Articular chondrocyte of knee joint (primary cell): Measurements from ENCODE around the gene SLC29A2. TPM values are rescaled to one million over a fixed set of nuclear protein-coding genes. Genes with fewer than 3 reads are reported as not detected.
A peak's percentile ranks its signal among the peaks of the same experiment; 100 is the strongest.

Experiments
- small RNA-seq: library from RNA; depleted of rRNA; stranded (forward); fragments of <200 nt; gene quantifications from one replicate; pipeline ENCODE3, GENCODE V24; 2012
- total RNA-seq: library from RNA; depleted of rRNA; stranded (reverse); fragments of >200 nt; gene quantifications from 2 replicates; pipeline ENCODE4 v1.2.3, GENCODE V29; 2012

SLC29A2 gene, protein sequence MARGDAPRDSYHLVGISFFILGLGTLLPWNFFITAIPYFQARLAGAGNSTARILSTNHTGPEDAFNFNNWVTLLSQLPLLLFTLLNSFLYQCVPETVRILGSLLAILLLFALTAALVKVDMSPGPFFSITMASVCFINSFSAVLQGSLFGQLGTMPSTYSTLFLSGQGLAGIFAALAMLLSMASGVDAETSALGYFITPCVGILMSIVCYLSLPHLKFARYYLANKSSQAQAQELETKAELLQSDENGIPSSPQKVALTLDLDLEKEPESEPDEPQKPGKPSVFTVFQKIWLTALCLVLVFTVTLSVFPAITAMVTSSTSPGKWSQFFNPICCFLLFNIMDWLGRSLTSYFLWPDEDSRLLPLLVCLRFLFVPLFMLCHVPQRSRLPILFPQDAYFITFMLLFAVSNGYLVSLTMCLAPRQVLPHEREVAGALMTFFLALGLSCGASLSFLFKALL
- 0.11 and 0.13 TPM in 2 replicates for total RNA-seq

DNA sequence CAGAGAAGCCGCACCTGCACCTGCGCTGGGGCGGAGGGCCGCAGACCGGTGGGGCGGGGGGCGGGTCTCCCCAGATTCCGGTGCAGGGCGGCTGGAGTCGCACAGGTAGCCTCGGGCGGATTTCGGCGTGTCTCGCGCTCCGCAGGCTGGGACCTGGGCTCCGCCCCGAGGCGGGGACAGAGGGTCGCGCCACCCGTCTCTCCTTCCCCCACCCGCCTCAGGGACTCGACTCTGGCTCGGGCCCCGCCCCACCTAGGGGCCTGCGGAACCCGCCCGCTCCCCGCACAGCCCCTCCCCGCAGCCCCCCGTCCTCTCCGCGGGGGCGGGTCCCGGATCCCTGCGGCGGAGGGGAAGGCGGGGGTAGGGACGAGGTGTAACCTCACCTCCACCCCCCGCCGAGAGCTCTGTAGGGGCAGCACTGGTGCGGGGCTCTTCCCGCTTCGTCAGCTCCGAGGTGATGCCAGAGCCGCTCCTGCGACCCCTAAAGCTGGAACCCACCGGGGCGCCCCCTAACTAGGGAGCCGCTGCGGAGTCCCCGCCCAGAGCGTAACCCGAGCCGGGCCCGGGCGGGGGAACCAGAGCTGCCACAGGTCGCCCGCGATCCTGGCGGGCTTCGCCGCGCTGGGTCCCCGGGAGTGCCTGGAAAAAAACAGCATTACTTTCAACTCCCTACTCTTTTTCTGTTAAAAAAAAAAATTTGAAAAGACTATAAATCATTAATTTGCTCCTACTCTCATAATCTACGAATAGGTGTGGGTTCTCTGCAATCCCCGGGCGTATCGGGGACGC is at the start of gene SLC29A2:
Gene SLC29A2 (minus strand): TSS at position 134 of the 789 bp plus-strand sequence. CDS start 169 bp downstream, outside the sequence.

DNA sequence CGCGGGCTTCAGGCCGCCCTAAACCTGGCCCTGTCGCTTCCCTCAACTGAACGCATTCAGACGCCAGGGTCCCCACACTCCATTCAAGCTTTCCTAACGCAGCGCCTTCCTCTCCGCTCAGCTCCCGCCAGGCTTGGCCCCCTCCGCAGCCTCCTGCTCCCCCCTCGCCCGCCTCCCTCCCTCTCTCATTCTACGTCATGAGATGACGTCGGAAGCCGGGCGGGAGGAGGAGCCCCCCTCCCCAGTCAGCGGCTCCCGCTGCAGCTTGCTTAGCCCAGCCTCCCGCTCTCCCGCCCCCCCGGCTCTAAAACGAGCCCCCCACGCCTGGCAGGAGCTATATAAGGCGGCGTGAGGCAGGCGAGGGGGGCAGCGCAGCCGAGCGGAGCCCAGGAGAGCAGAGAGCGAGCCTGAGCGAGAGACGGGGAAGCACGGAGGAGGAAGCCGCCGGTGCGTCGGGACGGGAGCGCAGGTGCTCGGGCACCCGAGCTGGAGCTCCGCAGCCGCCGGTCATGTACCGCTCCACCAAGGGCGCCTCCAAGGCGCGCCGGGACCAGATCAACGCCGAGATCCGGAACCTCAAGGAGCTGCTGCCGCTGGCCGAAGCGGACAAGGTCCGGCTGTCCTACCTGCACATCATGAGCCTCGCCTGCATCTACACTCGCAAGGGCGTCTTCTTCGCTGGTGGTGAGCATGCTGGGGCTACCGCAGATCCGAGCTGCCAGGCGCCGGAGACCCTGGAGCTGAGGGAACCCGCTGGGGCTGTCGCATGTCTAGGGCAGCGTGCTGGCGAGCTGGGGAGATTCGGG is 49.3 kb upstream of the SLC29A2 start, which contains the start of gene NPAS4:
Gene NPAS4 (plus strand): TSS at position 365 of the 806 bp plus-strand sequence. CDS start 145 bp downstream, at position 510.

GRCh38 chr11:66347425-66348276 is 23.9 kb downstream of the SLC29A2 start, which contains the start of gene B4GAT1:
Gene B4GAT1 (minus strand): TSS chr11:66347629. CDS start chr11:66347545, 84 bp downstream.

DNA sequence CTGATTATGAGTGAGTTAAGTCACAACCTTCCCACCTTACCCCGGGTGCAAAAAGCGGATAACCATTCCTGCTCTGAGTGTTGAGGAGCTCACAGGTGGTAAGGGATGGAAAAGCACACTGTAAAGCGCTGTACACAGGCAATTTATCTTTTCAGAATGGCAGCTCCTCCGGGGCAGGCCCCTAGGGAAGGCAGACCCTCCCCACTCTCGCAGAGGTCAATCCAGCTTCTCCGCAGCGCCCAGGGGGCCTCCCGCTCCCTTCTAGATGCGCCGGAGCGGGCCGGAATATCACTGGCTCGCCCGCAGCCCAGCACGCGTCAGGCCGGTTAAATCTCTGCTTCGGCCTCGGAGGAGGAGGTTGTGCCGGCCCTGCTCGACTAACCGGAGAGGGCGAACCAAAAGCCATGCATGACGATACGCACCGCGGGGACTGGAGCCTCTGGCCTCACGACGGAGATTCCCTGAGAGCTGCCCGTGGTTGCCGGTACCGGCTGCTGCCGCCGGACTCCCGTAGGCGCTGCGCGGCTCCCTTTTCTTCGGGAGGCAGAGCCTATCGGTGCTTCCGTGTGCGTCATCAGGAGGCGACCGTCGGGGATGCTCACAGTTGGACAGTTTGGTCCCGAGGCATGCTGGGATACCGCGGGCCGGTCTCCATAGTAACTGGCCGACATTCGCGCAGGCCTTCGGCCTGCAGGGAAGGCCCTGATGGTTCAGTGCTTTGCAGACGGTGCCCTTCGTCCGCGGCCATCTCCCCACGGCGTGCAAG is 26.8 kb downstream of the SLC29A2 start, which contains the start of gene BRMS1:
Gene BRMS1 (minus strand): TSS at position 555 of the 766 bp plus-strand sequence. CDS start 2,870 bp downstream, outside the sequence.

GRCh38 chr11:66336234-66337102 is 35.1 kb downstream of the SLC29A2 start, which contains the start of gene RIN1:
Gene RIN1 (minus strand): TSS chr11:66336434. CDS start chr11:66336402, 32 bp downstream.

GRCh38 chr11:66316849-66317251 is 54.7 kb downstream of the SLC29A2 start, which contains the start of gene CD248:
Gene CD248 (minus strand): TSS chr11:66317044. CDS start chr11:66317027, 17 bp downstream.

Small RNAs within 50 kb of the gene (small RNA-seq; reads per million reads assigned to genes)
- not detected for gene RF00017
- gene RNU1-84P: 0.69 reads per million, percentile 25 among the genes with 10 or more reads in this experiment

Other genes with a start within 250 kb of the SLC29A2 start
- gene KLC2, start 114.1 kb downstream of the SLC29A2 start, total RNA-seq: 11.1 and 12.5 TPM in 2 replicates
- gene RAB1B, start 103.1 kb downstream of the SLC29A2 start, total RNA-seq: 74.4 and 77.1 TPM in 2 replicates
- 0.22 TPM in 1 of 2 replicates, not detected in the other for gene CNIH2, start 93.6 kb downstream of the SLC29A2 start, total RNA-seq
- gene YIF1A, start 82.6 kb downstream of the SLC29A2 start, total RNA-seq: 99.6 and 122 TPM in 2 replicates
- 0.26 and 0.32 TPM in 2 replicates for gene TMEM151A, start 79.9 kb downstream of the SLC29A2 start, total RNA-seq
- 29.1 and 39.1 TPM in 2 replicates for gene CD248, start 54.7 kb downstream of the SLC29A2 start, total RNA-seq
- 22.7 and 23.1 TPM in 2 replicates for gene RIN1, start 35.3 kb downstream of the SLC29A2 start, total RNA-seq
- gene BRMS1, start 26.7 kb downstream of the SLC29A2 start, total RNA-seq: 36.4 and 38.0 TPM in 2 replicates
- gene B4GAT1, start 24.1 kb downstream of the SLC29A2 start, total RNA-seq: 14.5 and 18.1 TPM in 2 replicates
- gene NPAS4, start 49.3 kb upstream of the SLC29A2 start, total RNA-seq: under 0.01 TPM in 1 of 2 replicates, not detected in the other
- gene MRPL11, start 67.1 kb upstream of the SLC29A2 start, total RNA-seq: 36.5 and 45.6 TPM in 2 replicates
- 8.8 and 10.1 TPM in 2 replicates for gene PELI3, start 95.1 kb upstream of the SLC29A2 start, total RNA-seq
- gene DPP3, start 108.7 kb upstream of the SLC29A2 start, total RNA-seq: 27.1 and 33.2 TPM in 2 replicates
- 37.8 and 52.4 TPM in 2 replicates for gene BBS1, start 138.9 kb upstream of the SLC29A2 start, total RNA-seq
- gene ZDHHC24, start 174.3 kb upstream of the SLC29A2 start, total RNA-seq: 7.7 and 9.5 TPM in 2 replicates
- under 0.01 and 0.11 TPM in 2 replicates for gene ACTN3, start 175.1 kb upstream of the SLC29A2 start, total RNA-seq
- gene CTSF, start 196.8 kb upstream of the SLC29A2 start, total RNA-seq: 26.3 and 26.8 TPM in 2 replicates
- gene CCDC87, start 221.3 kb upstream of the SLC29A2 start, total RNA-seq: 0.76 and 0.78 TPM in 2 replicates
- 27.7 and 39.3 TPM in 2 replicates for gene CCS, start 221.4 kb upstream of the SLC29A2 start, total RNA-seq
- gene RBM14, start 244.9 kb upstream of the SLC29A2 start, total RNA-seq: 26.5 and 30.6 TPM in 2 replicates